Pons (tissue), 1 donor: ENCODE data around the gene CBFA2T3.
A peak's percentile ranks its signal among the peaks of the same experiment; 100 is the strongest.

ENCODE experiments used
- DNase-seq: peaks from one replicate; pipeline ENCODE4 v3.0.0-alpha.2; 2016; ENCODE audit warnings: low spot score

The CBFA2T3 gene

GRCh38 chr16:88962478-88963152, 14.4 kb downstream of the CBFA2T3 start:
- no peak for DNase-seq

DNA sequence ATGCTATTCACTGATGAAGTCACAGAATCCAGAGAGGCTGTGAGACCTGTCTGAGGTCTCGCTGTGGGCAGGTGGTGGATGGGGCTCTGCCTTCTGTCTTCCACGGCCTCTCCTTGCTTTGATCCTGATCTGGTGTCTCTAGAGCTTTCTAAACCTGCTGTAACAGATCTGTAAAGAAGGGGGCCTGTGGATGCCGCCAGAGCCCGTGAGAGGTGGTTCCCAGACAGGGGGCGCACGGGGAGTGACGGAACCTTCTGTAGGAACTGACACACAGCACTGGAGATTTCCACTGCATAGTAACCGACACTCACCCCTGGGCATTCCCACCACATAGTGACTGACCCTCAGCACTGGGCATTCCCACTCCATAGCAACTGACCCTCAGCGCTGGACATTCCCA, 16.0 kb downstream of the CBFA2T3 start:
- no peak for DNase-seq

GRCh38 chr16:88960516-88960915, 16.5 kb downstream of the CBFA2T3 start:
- DNase-seq: no peak

DNA sequence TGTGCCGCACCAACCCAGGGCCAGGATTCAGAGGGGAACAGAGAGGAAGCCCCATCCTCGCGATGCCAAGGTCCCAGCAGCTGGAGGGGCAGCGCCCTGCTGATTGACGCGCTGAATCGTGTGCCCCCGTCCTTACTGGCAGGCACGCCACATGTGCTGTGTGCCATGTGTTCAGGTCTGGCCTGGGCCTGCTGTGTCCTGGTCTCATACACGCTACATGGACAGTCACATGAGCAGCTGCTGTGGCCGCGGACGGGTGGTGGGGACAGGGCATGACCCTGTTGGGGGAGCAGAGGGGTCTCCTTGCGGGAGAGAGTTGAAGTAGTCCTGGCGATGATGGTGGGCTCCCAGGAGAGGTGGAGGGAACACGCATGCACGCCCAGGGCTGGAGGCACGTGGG, 18.0 kb downstream of the CBFA2T3 start:
- DNase-seq: no peak

- DNase-seq: peak; percentile 77
These were observed 19.0 kb downstream of the CBFA2T3 start for GRCh38 chr16:88957887-88958577.

DNA sequence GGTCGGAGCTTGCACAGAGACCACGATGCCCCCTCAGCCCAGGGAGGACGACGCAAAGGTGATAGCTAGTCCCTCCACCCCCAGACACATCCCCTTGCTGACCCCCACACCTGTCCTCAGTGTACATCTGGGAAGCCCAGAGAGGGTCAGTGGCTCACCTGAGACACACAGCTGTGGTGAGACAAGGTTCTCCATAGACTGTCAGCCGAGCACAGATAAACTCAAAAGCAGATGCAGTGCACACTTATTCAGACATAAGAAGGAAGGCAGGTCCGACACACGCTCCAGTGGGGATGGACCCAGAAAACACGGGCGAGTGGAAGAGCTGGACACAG, 19.6 kb downstream of the CBFA2T3 start:
- DNase-seq: no peak

DNA sequence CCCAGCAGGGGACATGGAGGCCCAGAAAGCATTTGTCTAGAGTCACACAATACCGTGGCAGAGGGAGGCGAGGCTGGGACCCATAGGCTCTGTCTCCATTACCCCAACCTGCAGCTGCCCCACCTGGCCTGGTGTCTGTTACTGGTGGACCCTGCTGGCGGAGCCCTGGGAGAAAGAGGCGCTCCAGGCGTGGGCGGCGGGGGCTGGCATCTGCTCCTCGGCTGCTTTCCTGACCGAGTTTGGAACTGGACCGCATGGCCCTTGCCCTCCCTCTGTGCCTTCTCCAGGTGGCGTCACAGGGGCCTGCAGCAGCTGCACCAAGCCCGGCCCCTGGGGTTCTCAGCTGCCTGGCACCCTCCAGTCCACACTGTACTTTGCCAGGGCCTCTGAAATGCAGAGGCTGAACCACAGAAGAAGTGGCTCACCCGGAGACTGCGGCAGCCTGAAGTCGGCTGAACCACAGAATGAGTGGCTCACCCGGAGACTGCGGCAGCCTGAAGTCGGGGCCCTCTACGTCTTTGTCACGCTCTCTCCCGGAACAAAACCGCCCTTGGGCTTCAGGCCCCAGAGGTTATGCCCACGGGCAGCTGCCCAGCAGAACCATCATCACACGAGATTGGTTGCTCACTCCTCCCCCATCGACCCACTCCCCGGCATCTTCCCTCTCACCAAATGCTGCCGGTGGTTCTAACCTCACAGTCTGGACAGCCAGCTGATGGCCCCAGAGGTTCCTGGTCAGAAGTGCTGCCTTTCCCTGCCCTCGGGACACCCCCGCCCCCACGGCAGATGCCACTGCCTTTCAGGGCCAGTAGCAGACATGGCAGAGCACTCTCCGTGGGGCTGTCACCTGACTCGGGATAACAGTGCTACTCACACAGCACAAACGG, 20.2 kb downstream of the CBFA2T3 start:
- no peak for DNase-seq

GRCh38 chr16:88955906-88956305, 21.1 kb downstream of the CBFA2T3 start:
- DNase-seq: no peak

GRCh38 chr16:88953003-88953690, 23.9 kb downstream of the CBFA2T3 start:
- no peak for DNase-seq

- DNase-seq: no peak
These were observed 25.0 kb downstream of the CBFA2T3 start for GRCh38 chr16:88951989-88952388.

DNA sequence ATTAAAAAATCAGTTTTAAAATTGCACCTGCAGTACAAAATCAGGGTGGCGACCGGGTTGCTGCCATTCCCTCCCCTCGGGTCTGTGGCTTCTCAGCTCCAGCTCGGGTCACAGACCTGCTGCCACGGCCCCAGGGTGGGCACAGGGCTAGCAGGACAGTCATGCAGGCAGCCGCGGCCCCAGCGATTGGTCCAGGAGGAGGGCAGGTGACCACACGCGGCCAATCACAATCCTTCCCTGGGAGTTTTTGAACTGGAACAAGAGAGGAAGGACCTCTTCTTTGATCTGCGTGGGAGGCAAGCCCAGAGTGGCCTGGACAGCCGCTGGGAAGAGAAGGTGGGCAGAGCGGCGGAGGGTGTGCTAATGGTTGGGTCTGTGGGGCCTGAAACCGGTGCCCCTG, 25.5 kb downstream of the CBFA2T3 start:
- no peak for DNase-seq

DNA sequence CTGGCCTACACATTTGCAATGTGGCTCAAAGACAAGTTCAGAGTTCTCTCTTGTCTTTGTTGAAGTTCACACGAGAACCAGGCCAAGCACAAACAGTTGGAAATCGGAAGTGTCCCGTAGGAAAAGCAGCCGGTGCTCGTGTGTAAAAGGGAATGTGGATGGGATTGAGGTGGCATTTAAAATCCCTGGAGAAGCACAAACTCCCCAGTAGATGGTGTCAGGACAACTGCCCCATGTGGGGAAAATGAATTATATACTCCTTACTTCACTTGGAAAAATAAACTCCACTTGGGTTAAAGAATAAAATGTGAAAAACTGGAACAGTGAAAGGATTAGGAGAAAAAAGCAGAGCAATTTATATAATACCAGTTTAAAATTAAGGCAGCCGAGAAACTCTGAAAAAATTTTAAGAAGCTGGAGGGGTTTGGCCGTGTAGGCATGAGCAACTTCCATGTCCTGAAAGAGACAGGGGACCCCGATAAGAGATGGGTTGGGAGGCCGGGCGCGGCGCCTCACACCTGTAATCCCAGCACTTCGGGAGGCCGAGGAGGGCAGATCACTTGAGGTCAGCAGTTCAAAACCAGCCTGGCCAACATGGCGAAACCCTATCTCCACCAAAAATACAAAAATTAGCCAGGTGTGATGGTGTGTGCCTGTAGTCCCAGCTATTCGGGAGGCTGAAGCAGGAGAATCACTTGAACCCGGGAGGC, 28.1 kb downstream of the CBFA2T3 start:
- DNase-seq: no peak

- no peak for DNase-seq
These were observed 31.5 kb downstream of the CBFA2T3 start for GRCh38 chr16:88945473-88945872.

DNA sequence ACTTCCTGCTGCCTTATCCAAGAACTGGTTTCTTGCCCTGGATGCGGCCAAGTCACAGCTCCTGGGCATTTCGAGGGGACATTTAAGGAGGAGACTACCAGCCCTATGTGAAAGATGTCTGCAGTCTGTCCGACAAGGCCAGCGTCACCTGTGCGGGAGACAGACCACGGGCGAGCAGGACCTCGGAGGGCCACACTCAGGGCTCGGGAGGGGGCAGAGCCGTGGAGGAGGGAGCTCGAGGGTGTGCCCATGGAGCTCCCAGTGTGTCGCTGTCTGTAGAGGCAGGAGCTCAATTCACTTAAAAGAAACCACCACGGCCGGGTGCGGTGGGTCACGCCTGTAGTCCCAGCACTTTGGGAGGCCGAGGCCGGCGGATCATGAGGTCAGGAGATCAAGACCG, 33.3 kb downstream of the CBFA2T3 start:
- DNase-seq: no peak

DNA sequence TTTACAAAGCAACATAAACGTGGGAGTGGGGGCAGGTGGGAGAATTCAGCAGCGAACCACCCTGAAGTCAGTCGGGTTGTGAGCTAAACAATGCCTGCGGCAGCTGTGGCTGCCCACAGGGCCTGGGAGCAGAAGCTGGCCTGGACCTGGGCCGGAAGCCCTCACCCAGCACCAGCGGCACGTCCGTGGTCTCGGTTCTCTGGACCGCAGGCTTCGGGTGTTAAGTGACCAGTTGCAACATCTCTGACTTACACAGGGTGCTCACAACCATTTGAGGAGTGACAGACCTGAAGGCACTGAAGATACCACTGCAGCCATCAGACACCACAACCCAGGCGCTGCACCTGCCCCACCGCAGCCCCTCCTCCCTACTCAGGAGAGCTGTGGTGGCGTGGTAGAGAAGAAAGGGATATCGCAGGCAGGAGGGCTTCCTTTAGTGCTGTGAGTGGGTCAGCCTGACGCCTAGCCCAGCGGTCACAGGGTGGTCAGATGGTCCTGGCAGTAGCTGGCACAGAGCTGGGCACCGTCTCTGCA, 33.8 kb downstream of the CBFA2T3 start:
- DNase-seq: no peak

GRCh38 chr16:88941913-88942909, 34.8 kb downstream of the CBFA2T3 start:
- no peak for DNase-seq

DNA sequence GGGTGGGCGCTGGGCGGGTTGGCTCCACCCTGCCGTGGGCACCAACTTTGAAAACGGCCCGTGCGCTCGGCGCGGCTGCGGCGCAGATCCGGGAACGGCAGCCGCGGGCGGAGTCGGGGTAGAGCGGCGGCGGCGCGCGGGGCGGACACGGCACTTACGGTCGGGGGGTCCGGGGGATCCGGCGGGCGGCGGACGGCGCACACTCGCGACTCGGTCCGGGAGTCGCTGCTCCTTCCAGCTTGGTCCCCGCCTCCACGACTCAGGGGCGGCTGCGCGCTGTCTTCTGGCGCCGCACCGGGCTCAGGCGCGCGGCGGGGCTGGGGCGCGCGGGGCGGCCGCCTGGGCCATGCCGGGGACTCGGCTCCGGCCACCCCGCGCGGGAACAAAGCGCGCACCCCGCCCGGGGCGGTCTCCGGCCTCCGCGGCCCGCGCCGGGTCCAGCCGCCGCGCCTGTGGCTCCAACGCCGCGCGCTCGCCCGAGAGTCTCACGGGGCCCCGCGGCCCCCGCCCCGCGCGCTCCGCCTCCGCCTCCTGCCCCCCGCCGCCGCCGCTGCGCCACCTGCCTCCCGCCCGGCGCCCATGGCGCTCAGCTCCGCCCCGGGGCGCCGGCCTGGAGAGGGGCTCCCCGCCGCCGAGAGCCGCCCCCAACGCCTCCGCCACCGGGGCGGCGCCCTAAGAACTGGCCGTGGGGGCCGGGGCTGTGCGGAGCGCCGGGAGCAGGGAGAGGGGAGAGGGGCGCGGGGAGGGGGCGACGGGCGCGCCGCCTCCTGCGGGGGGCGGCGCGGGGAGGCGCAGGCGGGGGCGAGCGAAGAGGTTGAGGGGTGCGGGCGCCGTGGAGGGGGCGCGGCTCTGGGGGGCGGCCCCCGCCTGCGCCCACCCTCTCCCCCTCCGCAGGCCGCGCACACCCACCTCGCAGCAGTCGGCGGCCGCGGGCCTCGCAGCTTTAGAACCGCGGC, 35.9 kb downstream of the CBFA2T3 start:
- DNase-seq: no peak

DNA sequence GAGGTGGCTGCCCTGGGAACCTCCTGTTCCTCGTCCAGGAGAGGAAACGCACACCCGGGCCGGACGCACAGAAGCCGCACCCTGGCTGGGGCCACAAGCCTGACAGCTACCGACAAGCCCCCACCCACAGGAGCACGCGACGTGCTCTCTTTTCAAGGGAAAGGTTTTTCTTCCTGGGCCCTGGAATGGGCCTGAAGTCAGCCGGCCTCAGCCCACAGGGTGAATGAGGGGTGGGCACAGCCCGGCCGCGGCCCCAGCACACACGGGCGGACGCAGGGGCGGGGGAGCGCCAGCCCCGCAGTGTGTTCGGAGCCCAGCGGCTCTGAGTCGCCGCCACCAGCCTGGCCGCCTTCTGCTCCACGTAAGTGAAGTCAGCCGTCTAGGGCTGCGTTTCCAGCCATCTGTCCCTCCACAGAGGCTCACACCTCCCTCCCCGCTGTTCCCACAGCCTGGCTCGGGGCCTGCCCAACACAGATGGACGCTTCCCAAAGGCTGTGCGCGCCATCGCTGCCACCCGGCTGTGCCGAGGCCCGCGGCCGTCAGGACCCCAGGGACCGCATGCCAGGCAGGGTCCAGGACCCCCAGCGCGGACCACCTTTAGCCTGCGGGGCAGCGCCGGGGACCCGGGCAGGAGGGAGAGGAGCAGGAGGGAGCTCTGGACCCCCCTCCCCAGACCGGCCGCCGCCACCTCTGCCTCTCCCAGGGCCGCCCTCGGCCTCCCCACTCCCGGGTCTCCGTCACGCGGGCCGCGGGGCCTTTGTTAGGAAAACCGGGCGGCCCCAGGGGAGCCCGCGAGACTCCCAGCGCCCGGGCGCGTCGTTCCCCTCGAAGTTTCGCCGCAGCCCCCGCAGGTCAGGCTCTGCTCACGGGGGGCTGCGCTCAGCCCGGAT, 36.8 kb downstream of the CBFA2T3 start:
- DNase-seq: no peak
